Epithelial cell of esophagus (primary cell): ENCODE results near the gene PRELID2.

Source experiments
- DNase-seq: peaks from one replicate; pipeline ENCODE4 v3.0.0; 2010; ENCODE audit warnings: low read depth
- H3K4me3 ChIP-seq: 2 replicates; pipeline ENCODE4 v1.5.1; 2011; ENCODE audit warnings: mild to moderate bottlenecking, low read length, control low read depth
- TF ChIP-seq, protein P1 (sequence below): IDR thresholded peaks from 2 replicates; pipeline ENCODE4 v1.5.1; 2011; ENCODE audit warnings: low read depth, mild to moderate bottlenecking, low read length, control low read depth, inconsistent platforms; ENCODE audit not compliant: insufficient read depth; ENCODE audit errors: missing control alignments

Gene PRELID2

GRCh38 chr5:145711417-145711816, 123.7 kb downstream of the PRELID2 start:
- TF ChIP-seq, protein P1, sequence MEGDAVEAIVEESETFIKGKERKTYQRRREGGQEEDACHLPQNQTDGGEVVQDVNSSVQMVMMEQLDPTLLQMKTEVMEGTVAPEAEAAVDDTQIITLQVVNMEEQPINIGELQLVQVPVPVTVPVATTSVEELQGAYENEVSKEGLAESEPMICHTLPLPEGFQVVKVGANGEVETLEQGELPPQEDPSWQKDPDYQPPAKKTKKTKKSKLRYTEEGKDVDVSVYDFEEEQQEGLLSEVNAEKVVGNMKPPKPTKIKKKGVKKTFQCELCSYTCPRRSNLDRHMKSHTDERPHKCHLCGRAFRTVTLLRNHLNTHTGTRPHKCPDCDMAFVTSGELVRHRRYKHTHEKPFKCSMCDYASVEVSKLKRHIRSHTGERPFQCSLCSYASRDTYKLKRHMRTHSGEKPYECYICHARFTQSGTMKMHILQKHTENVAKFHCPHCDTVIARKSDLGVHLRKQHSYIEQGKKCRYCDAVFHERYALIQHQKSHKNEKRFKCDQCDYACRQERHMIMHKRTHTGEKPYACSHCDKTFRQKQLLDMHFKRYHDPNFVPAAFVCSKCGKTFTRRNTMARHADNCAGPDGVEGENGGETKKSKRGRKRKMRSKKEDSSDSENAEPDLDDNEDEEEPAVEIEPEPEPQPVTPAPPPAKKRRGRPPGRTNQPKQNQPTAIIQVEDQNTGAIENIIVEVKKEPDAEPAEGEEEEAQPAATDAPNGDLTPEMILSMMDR: no peak
- no peak overlapping the region for H3K4me3 ChIP-seq
- no peak for DNase-seq
